GM18873 (cell line): ENCODE measurements around the gene NOD1.
"Not testable (repeated sequence)": the region's sequence is repeated elsewhere in the genome, so short reads cannot be mapped to it uniquely, and the experiment has no call there.

Experiments
- ATAC-seq: cut with Tn5 transposase; IDR thresholded peaks from one replicate; pipeline ENCODE4 v1.9.1; 2021; ENCODE audit warnings: mild to moderate bottlenecking, moderate library complexity, moderate number of reproducible peaks; ENCODE audit not compliant: unreplicated experiment, low FRiP score

NOD1 gene, protein sequence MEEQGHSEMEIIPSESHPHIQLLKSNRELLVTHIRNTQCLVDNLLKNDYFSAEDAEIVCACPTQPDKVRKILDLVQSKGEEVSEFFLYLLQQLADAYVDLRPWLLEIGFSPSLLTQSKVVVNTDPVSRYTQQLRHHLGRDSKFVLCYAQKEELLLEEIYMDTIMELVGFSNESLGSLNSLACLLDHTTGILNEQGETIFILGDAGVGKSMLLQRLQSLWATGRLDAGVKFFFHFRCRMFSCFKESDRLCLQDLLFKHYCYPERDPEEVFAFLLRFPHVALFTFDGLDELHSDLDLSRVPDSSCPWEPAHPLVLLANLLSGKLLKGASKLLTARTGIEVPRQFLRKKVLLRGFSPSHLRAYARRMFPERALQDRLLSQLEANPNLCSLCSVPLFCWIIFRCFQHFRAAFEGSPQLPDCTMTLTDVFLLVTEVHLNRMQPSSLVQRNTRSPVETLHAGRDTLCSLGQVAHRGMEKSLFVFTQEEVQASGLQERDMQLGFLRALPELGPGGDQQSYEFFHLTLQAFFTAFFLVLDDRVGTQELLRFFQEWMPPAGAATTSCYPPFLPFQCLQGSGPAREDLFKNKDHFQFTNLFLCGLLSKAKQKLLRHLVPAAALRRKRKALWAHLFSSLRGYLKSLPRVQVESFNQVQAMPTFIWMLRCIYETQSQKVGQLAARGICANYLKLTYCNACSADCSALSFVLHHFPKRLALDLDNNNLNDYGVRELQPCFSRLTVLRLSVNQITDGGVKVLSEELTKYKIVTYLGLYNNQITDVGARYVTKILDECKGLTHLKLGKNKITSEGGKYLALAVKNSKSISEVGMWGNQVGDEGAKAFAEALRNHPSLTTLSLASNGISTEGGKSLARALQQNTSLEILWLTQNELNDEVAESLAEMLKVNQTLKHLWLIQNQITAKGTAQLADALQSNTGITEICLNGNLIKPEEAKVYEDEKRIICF

DNA sequence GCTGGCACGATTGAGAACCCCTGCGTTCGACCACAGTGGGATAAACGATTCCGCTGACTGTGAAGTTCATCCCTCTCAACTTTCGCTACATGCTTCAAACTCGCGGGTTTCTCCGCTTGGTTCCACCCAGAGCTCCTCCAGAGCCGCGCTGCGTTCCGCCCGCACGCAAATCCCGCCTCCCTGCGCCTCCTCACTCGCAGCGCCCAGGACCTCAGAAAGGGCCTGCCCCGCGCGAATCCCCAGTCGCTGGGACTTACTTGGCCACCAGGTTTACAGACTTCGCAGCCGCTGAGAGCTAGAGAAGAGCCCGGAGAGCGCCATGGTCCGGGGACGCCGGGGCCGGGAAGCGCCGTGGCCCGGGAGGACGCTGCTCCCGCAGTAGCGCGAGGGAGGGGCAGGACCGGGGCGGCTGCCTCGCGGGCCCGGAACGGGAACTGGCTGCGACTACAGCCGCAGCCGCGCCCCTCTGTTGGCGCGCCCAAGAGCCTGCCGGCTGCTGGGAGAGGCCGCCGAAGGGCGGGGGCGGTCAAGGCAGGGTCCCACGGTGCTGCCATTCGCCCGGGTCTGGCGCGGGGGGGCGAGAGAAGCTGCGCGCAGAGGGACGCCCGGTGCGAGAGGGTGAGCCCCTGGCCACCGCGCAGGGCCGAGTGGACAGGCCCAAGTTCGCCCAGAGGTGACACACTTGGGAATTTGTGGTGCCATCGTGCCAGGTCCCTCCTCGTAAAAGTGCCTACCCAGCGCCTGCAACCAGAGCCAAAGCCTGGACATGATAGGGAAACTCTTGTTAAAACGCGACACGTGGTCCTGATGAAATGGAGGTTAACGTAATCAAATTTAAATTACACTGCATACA, at the start of gene NOD1:
NOD1 (minus strand) TSS at position 436 of the 853 bp plus-strand sequence. CDS start 21,863 bp downstream, outside the sequence.
- ATAC-seq, result peak; percentile 66

DNA sequence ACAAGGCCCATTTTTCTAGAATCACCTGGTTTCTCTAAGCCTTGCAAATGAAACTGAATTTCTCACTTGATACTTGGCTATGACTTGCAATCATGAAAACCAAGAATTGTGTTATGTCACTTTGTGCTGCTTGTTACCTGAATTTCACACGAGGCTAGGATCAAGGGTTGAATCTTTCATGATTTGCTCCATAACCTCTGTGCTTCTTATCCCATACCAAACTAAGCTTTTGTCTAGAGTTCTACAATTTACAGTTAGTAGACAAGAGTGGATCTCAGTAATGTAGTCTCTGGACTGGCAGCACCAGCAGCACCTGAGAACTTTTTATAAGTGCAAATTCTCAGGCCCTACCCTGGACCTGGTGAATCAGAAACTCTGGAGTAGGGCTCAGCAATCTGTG, 48.7 kb upstream of the NOD1 start:
- ATAC-seq, result not testable (repeated sequence)

DNA sequence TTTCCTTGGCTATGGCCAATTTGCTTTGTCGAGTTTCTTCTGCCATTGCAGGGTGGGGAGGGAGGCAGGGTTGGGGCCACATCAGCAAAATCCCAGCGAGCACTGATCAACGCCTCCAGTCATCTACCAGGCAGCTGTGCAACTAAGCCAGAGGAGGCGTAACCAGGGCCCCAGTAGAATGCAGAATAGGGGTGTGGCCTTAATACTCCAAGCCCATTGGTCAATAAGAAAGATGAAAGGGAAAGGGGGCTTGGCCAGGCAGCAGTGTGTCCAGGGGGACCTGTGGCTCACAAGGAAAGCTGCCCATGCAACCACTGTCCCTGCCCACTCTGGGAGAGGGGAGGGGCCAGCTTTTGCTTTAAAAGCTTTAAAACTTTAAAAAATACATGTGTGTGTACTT, 47.6 kb upstream of the NOD1 start:
- ATAC-seq, result no peak

DNA sequence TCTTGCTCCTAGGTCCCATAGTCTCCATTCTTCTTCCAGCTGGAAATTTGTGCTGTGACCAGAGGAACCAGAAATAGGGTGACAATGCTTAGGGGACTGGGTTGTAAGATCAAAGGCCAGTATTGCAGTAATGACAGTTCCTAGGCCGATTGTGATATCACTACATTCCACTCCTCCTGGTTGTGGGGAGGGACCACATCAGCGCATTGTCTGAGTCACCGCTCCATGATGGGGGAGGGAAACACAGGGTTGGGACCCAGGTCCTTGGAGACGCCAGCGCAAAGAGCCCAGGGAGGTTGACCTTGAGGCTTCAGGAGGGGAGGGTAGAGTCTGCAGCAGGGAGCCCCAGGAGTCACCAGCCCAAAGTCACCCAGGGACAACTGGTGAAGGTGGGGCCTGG, 46.8 kb upstream of the NOD1 start:
- ATAC-seq, result no peak

DNA sequence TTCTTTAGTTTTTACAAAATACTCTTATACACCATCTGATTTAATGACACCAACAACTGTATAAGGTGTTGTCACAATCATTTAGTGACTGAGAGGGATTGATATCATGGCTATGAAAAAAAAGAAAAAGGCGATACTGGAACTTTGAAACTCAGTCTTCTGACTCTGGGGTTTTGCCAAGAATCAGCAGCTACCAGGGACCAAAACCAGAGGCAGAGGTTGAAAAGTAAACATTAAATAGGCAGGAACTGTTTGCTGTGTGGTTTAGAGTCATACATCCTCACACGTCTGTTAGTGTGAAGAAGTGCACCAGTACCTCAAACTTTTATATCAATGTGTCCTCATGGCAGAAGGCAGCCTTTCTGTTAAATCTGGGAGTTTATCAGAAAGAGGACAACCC, 46.0 kb upstream of the NOD1 start:
- no peak for ATAC-seq

DNA sequence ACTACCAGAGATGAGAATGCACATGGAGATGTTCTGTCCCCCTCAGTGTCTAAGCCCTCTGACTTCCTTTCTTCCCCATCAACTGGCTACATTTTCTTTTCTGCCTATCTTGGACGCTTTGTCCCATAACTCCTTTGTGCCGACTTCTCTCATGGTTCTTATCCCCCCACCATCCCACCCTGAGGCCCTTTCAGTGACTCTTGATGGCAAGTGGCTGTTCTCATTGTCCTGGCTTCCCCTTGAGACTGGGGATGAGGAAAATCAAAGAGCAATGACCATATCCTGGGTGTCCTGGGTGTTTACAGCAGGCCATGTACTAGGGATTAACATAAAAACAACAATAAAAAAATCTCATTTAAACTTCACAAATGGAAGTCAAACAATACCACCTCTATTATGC, 44.9 kb upstream of the NOD1 start:
- ATAC-seq, result no peak

DNA sequence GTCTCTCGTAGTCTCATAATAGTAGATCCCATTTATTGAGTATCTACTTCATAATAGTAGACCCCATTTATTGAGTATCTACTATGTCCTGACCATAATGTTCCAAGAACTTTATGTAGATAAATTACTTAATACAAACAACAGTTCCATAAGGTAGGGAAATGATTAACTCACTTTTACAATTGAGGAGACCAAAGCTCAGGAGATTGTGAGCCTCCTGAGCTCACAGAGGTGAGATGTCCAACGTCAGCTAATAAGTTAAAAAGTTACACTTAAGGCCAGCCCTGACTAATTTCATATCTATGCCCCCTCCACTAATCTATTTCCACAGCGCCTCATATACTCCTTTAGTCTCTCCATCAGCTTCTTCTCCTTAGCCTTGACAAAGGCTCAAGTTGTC, 43.6 kb upstream of the NOD1 start:
- no peak for ATAC-seq

DNA sequence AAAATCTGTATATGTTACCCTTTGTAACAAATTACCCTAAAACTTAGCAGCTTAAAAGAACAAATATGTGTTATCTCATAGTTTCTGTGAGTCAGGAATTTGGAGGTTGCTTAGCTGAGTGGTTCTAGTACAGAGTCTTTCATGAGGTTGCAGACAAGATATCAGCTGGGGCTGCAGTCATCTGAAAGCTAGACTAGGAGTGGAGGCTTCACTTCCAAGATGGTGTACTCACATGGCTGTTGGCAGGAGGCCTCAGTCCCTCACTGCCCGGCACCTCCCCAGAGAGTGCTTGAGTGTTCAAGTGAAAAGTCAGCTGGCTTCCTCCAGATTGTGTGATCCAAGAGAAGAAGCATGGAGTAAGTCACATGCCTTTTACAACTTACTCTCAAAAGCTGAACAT, 42.9 kb upstream of the NOD1 start:
- no peak for ATAC-seq

DNA sequence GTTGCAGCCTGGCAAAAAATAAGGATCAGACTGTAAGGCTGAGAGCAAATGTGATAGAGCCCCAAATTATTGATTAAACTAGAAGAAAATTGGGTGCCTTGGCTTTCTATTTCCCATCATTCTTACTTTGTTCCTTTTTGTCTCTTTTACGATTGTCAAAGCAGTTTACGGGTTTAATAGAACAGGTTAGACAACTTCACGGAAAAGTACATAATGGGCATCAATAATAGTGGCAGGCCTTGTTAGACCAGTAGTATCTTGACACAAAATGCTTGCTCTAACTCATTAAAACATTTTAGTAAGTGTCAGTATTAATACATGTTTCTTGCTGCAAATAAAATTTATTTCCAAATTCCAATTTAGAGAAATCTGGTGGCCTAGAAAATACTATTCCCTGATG, 40.5 kb upstream of the NOD1 start:
- no peak for ATAC-seq

DNA sequence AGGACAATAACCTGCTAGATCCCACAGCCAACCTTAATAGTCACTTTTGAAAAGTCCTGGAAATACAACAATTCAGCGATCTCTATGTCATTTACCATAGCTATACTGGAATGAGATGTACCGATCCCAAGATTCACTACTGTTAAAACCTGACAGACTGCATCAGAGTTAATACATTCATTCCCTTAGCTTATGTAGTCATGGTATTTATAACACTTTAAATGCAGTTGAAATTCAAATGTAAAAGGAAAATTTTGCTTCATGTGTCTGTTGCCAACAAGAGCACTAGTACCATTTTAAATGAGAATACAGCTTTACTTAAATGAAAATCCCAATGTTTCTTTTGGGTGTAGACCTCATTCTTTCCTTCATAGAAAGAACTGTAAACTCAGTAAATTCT, 37.2 kb upstream of the NOD1 start:
- no peak for ATAC-seq

DNA sequence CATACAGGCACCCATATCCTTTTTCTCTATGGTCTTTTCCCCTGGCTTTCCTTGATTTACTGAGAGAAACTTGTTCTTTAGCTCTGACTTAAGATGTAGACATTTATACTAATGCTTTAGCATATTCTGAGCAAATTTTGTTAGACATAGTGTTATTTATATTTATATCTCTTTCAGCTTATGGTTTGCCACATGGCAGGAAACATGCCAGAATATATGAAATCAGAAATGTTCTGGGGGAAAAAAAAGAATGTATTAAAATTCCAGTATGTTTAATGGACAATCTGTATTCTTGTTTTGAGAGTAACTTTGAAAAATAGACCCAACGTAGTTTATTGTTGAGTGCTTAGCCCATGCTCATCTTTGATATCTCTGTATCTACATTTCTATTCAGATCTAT, 36.2 kb upstream of the NOD1 start:
- ATAC-seq, result no peak

DNA sequence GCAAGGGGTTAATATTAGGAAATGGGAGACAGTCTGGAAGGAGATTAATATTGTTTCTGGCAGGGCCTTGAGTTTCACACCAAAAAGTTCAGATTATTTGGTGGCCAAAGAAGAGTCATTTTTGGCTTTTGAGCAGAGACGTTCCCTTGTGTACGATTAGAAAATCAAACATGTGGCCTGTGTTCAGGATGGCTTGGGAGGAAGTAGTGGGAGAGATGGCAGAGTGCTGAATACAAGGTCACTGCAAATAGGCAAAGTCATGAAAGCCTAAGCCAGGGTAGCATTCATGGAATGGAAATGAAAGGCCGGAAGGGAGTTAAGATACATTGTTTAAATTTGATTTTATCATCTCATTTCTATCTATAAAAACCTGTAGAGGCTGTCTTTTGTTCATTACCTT, 35.6 kb upstream of the NOD1 start:
- ATAC-seq, result no peak

DNA sequence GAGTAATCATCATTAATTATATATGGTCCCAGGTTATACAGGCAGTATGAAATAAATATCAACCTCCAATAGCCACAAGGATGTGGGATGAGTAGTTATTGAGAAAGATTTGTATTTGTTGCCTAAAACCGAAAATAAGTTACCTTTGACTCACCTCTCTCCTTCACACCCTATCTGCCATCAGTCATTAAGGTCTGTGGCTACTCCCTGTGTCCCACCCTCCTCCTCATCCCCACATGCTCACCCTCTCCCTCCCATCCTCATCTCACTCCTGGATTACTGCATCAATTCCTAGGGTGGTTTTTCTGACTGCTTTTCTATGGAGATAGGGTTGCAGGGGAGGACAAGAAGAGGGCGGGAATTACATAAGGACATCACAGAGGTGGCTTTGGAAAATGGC, 35.2 kb upstream of the NOD1 start:
- ATAC-seq, result no peak

DNA sequence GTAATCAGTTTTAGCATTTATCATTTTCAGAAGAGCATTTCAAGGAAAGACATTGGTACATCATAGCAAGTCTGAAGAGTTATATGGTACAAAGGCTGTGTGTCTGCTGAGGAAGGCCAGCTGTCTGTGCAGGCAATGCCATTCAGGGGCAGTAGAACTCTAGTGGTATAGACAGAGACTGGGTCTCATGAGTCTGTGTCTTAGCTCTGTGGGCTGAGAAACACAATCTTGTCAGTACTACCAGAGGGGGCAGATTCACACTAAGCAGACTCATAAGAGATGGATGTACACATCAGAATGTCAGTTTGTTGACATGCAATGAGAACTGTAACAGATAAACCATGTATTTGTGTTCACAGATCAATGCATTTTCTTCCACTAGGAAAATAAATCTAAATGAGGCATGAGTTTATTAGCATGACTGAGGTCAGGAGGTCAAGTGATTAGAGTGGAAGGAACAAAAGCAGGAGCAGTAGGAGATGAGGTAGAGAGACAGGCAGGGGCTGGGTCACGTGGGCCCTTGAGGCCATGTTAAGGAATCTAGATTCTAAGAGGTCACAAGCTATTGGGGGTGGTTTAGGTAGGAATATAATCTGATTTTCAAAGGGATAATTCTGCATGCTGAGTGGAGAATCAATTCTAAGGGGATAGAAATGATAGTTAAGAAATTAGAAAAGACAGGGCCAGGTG, 33.5 kb upstream of the NOD1 start:
- ATAC-seq, result no peak

DNA sequence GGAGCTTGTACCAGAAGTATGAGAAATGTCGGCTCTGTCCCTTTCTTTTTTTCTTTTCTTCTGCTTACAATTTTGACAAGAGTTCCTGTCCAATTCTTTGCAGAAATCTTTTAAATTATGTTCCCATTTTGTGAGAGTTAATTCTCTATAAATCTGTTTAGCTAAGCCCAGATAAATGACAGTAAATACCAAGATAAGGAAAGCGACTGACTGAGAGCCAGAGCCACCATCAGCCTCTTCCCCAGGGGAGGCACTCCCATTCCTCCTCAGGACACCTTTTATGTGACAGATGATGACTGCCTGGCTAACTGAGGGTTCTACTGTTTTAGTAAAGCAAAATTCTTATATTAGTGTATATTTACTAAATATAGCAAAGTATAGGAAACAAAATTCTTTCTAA, 32.9 kb upstream of the NOD1 start:
- no peak for ATAC-seq

DNA sequence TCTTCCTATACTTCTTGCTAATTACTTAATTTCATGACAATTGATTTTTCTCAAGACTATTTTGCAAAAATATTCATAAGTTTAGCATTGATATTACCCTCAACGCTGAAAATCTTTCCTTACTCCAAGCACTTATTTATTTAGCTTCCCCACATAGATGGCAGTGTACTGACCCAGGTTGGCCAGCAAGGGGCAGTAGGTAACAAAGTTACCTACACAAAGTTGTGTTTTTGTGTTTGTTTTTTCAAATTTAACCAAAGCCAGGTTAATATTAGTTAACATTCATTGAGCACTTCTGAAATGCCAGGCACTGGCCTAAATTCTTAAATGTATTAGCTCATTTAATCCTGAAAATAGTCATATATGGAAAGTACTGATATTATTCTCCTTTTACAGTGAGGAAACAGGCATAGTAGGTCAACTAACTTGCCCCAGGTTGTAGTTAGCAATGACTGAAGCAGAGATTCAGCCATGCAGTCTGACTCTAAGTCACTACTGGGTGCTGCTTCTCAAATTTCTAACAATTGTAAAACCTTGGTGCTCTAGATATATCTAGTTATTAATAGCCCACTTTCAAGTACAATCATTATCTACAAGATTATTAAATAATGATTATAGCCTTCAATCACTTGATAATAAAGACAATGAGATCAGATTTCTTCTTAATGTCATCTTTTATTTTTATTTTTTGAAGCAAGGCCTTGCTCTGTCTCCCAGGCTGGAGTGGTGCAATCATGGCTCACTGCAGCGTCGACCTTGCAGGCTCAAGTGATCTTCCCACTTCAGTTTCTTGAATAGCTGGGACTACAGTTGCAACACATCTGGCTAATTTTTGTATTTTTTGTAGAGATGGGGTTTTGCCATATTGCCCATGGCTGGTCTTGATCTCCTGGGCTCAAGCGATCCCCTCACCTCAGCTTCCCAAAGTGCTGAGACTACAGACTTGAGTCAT, 31.8 kb upstream of the NOD1 start:
- ATAC-seq, result no peak

DNA sequence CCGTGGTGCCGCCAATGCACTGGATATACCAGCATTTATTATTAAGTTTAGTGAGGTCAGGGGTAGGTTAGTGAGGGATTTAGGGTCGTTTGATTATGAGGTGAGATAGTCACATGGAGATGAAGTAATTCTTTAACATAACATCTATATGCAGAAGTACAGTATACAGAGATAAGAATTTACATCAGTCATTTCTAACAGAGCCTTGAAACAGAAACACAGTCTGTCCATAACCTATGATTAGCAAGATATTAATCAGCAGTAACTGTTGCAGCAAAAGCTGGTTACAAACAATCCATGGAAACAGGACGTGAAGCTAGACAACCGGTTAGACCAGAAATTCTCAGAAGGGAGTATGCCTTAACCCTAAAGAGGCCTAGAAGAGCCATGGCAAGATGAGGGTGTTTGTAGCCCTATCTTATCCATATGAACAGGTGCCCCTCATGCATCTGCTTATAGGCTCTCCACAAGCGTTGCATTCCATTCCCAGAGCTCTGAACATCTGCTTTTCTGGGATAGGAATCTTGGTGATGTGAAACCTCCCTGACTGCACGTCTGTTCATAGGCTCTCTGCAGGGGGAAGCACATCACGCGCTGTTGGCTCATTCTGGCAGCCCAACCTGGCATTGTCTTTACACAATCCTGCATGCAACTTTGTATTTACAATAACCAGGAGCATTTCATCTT, 30.7 kb upstream of the NOD1 start:
- not testable (repeated sequence) for ATAC-seq

DNA sequence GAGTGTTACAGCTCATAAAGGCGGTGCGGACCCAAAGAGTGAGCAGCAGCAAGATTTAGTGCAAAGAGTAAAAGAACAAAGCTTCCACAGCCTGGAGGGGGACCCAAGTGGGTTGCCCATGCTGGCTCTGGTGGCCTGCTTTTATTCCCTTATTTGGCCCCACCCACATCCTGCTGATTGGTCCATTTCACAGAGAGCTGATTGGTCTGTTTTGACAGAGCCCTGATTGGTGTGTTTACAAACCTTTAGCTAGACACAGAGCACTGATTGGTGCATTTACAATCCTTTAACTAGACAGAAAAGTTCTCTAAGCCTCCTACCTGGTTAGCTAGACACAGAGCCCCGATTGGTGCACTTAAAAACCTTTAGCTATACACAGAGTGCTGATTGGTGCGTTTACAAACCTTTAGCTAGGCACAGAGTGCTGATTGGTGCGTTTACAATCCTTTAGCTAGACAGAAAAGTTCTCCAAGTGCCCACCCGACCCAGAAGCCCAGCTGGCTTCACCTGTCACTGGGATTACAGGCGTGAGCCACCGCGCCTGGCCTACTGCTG, 28.8 kb upstream of the NOD1 start:
- ATAC-seq, result not testable (repeated sequence)
